CD4-positive, alpha-beta T cell treated with Interleukin-15 for 4 hours (primary cell): Measurements from ENCODE around the gene MB.
"Not testable (repeated sequence)": the region's sequence is repeated elsewhere in the genome, so short reads cannot be mapped to it uniquely, and the experiment has no call there.

Experiments
- DNase-seq: peaks from one replicate; pipeline ENCODE4 v3.0.0-alpha.2; 2020; ENCODE audit warnings: low spot score

Gene MB

DNA sequence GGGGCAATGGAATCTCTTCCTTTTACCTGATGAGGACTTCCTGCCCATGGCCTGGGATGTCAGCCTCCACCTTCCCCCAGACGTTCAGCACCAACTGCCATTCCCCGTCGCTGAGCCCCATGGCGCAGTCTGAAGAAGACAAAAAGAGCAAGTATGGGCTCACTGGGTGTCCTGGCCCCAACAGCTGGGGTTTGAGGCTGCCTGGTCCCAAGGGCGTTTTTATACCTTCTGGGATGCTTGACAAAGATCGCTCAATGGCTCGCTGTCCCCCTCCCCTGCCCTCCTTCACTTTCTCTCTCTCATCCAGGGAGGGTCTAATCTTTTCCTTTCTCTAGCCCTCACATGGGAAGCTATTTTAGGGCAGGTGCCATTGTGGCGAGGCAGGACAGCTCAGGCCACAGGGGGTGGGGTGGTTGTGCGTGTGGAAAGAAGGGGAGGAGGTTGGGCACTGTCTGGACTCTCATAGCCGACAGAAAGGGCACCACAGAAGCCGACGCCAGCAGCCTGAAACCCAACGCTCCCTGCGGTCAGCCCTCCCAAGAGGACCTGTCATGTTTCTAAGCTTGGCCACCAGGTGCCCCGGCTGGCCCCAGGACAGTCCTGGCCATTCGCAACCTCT is at the start of gene MB:
Gene MB (minus strand): TSS at position 193 of the 619 bp plus-strand sequence. CDS start 72 bp downstream, at position 121.
- no peak for DNase-seq

DNA sequence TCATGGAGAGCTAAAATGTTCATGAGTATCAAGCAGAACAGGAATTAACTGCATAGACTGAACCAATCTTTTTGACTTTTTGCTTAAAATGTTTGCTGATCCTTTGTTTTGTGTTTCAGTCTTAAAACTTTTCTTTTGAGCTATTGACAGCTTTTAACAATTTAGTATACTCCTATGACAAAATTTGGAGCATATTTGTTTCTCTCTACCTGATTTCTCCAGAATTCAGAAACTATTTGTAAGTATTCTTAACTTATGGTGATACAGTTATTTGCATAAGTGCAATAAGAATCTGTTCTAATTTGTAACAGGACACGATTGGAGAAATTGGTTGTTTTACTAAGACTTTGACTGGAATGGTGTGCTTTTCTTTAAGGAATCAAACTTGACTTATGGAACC is 49.6 kb upstream of the MB start:
- not testable (repeated sequence) for DNase-seq

DNA sequence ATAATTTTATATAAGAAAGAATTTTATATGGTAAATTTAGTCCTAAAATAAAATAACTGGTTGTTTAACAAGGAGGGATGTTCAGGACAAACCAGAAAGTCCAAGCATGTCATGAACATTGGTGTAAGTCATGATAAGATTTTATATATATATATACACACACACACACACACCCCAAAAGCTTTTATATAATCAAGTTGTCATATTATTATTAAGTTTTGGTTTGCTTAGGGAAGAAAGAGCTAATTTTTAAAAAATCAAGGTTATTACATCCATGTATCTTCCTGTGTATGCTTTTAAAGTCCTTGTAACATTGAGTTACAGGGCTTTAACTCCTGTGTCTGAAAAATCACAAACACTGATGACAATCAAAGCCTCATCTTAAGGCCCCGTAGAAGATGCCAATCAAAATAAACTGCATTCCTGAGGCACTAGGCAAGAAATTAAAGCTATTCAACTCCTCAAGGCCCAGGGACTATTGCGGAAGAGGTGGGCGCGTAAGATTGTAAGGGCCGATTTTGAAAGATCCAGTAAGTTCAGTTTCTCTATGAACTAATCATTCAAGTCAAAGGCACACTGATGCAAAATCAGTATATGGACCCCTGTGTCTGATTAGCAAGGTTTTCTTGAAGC is 47.9 kb upstream of the MB start:
- DNase-seq = no peak

DNA sequence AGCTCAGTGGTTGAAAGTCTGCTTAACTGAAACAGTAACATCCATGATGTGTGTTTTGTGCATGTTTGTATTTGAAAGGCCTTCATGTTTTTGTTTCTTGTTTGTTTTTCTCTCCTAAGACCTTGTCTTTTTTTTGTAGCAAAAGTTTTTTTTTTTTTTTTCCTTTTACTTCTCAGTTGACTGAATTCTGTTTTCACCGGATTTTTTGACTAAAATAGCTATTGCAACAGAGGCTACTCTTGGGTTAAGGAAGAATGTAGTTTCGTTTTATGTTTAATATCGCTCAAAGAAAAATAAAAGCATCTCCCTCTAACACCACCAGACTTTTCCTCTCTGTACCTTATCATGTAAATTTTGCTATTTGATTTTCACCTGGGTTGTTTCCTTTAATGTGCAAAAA is 46.2 kb upstream of the MB start:
- DNase-seq = no peak

DNA sequence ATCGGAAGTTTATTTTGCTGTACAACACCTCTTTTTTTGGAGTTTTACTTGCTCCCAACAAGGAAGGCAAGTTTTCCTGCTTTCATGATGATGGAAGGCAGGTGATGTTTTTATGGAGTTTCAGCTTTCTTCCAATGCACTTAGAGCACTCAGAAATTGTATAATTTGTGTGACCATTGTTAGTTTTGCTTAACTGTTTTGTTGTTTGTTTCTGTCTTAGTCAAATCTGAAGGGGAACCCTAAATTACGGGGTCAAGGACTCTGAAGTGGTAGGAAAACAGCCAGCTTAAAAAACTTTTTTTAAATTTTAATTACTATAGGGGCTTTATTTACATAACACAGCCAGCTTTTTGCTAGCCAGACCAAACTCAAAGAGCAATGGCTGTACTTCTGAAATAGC is 45.8 kb upstream of the MB start:
- DNase-seq = no peak

DNA sequence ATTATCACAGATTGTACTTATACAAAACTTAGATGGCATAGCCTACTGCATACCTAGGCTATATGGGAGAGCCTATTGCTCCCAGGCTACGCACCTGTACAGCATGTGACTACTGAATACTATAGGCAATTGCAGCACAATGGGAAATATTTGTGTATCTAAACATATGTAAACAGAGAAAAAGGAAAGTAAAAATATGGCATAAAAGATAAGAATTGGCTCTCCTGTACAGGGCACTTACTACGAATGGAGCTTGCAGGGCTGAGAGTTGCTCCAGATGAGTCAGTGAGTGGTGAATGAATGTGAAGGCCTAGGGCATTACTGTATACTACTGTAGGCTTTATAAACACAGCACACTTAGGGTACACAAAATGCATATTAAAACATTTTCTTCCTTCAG is 44.3 kb upstream of the MB start:
- peak; percentile 45 for DNase-seq

DNA sequence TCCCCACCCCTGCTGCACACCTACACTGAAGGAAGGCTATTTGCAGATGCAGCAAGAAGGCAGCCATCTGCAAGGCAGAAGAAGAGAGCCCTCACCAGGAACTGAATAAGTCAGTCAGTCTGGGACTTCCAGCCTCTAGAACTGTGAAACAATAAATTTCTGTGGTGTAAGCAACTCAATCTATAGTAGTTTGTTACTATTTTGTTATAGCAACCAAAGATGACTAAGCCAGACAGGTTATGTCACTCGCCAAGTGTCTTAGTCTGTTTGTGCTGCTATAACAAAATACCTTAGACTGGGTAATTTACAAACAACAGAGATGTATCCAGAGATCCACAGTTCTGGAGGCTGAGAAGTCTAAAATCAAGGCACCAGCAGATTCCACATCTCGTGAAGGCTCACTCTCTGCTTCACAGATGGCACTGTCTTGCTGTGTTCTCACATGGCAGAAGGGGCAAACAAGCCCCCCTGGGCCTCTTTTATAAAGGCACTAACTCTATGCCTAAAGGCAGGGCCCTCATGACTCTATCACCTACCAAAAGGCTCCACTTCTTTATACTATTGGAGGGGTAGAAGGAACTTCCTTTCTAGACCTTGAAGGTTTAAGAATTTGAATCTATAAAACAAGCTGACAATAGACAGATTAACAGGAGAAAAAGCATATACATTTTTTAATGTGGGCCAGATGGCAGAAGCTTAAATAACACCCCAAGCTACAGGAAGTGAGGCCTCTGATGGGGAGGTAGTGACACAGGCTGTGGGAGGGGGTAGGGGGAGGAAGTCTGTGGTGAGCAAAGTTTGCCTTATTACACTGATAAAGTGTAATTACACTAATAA is 43.4 kb upstream of the MB start:
- DNase-seq = peak; percentile 81

DNA sequence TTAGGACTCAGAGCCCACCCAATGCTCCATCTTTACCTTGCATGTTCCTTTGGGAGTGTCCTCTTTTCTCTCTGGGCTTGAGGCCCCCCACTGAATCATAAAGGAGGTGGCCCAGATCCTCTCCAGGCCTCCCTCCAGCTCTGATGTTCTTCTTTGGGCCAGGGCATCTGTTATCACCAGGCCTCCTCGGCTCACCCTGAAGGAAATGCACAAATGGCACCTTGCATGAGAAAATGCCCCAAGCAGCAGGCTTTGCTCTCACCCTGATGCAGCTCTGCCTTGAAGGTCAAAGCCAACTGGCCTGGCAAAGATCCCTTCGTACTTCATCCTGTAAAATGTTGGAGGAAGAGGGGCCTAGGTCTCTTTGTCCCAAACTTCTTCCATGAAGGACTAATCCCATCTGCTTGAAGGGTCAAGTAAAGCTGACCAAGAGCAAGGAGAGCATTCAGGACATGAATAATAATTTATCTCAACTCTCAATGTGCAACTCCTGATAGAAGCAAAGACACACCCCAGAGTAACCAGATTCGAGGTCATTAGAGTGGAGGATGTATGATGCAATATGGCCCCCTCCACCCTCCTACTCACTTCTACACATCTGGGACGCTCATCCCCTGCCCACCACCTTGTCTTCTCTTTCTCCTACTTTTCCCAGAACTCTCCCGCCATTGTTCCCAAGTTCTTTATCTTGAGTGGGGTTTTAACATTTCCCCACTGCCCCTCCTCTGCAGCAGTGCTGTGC is 40.6 kb upstream of the MB start:
- no peak for DNase-seq

DNA sequence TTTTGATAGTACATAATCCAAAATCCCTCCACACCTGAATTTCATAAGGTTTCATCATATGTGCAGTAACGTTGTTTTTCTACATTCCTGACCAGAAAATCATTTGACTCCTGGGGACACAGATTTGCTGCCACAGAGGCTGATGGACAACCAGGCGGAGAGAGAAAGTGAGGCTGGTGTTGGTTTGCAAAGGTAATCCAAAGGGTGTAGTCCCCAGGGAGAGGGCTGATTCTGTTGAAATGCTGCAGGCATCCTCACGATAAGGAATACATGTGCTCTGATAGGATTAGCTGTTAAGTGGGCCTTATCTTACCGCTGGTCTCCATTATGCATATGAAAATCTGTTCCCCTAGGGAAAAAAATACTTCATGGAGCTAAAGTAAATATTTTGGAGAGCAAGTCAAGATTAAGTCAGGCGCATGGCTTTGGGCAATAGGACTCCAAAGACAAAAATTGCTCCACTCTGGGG is 39.2 kb upstream of the MB start:
- DNase-seq = no peak

DNA sequence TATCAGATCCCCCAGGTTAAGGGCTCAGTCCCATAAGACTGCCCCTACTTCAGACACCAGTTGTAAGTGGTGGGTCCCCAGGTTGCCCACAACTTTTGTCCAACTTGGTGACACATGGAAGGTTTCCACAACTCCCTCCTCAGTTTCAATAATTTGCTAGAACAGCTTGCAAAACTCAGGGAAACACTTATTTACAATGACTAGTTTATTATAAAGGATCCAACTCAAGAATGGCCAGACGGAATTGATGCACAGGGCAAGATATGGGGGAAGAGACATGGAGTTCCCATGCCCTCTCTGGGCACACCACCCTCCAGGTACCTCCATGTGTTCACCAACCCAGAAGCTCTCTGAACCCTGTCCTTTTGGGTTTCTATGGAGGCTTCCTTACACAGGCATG is 36.7 kb upstream of the MB start:
- DNase-seq = no peak

DNA sequence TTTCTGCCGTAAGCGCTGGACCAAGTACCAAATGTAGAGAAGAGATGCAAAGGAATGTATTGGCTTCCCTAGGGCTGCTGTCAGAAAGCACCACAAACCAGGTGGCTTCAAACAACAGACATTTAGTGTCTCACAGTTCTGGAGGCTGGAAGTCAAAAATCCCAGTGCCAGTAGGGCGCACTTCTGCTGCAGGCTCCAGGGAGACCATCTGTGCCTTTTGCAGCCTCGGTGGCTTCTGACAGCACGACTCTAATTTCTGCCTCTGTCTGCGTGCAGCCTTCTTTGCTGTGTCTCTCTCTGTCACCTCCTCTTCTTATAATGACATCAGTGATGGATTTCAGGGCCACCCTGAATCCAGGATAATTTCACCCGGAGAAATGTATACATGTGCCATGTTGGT is 34.0 kb upstream of the MB start:
- no peak for DNase-seq

DNA sequence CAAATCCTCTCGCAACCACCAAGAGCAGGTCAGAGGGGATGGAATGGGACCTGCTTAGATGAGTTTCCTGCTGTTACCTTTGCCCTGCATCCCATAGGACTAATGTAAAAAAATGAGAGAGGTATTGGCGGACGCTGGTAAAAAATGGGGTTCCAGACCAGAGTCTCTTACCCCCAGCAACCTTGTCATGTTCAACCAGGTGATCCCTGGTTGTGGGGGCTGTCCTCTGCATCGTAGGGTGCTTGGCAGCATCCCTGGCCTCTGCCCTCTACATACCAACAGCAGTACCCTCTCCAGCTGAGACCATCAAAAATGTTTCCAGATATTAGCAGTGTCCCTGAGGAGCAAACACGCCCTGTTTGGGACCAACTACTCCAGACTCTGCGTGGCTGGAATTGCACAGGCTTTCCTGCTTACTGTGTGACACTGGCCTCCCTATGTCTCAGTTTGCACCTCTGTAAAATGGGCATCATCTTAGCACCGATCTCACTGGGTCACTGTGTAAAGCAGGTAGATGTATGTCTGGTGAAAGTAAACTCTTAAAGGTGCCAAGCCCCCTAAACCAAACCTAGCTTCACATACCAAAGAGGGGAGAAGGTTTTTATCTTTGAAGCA is 32.6 kb upstream of the MB start:
- no peak for DNase-seq

DNA sequence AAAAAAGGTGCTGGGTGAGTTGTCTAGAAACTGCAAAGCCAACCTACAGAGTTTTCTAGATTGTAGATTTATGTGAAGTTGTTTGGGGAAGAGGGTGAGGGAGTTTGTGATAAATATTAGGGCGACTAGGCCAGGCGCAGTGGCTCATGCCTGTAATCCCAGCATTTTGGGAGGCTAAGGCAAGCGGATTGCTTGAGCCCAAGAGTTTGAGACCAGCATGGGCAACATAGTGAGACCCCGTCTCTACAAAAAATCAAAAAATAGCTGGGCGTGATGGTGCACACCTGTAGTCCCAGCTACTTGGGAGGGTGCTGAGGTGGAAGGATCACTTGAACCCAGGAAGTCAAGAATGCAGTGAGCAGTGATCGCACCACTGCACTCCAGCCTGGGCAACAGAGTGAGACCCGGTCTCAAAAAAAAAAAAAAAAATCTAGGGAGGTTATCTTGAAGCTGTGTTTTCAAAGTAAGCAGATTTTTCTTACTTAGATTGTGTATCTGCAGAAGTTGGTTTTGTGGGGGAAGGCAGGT is 32.0 kb upstream of the MB start:
- DNase-seq = no peak

DNA sequence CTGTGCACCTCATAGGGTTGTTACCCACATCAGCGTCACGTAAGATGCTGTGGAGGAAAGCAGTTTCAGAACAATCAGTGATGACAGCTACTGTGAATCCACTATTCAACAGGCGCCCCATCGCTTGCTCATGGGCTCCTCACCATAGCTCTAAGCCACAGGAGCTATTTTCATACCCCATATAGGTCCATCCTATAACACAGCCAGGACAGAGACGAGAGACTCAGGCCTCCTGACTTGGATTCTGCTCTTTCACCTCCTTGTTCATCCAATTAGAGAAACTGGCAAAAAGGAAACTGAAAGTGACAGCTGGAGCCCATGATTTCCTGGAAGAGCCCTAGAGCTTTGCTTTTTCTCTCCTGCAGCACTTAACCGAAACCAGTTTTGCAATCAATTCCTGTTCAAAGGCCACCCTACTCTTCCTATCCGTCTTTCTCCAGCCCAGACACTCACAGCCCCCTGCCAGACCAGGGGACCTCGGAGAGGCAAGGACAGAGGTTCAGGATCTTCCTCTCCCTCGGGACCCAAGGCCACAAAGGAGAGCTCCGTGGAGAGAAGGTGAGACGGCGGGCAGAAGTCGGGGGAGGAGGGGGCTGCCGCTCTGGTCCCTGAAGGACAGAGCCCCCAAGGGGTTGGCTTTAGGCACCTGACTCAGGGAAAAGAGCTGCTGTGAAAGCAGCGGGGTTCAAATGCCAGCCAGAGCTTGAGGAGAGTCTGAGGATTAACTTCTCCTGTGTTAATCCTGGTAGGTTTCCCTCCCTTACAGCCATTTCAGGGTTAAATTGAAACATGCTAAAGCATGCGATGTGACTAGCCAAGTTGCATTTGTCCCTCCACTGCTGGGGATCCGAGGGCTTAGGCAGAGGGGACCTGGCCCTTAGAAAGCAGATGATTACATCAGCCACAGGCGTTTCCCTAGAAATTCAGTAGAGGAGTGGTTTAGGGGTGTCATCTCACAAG is 31.2 kb upstream of the MB start, which contains the start of gene APOL6:
Gene APOL6 (plus strand): TSS at position 381 of the 960 bp plus-strand sequence. CDS start 7,980 bp downstream, outside the sequence.
- DNase-seq = peak; percentile 78

DNA sequence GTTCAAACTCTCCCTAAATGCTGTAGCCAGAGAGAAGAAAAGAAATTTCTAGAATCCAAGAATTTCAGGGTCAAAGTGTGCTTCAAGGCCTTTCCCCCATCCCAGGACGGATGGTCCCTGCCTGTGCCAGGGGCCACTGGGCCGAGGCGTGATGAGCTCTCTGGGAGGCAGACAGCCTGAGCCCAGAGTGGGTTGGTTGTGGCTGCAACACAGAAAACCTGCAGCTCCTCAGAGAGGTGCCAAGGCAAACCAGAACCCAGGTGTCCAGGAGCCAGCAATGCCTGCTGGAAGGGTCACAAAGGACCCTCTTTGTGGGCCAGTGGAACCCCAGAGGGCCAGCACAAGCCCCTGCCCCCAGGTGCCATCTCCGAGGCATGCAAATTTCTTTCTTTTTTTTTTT is 28.5 kb upstream of the MB start:
- DNase-seq = no peak

DNA sequence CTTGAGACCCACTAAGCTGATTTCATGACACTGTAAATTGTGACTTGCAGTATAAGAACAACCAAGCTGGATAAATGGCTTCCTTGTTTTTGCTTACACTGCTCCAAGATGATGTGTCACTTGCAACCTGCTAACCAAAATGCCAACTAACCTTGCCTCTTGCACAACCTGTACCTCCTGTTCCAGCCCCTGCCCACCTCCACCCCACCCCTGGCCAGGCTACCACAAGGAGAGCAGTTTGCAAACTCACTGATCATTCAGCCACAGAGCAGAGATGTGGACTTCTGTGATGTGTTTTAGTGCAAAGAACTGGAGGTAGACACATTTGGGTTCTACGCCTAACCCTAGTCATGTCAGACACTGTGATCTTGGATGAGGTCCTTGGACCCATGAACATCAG is 26.9 kb upstream of the MB start:
- DNase-seq = no peak

DNA sequence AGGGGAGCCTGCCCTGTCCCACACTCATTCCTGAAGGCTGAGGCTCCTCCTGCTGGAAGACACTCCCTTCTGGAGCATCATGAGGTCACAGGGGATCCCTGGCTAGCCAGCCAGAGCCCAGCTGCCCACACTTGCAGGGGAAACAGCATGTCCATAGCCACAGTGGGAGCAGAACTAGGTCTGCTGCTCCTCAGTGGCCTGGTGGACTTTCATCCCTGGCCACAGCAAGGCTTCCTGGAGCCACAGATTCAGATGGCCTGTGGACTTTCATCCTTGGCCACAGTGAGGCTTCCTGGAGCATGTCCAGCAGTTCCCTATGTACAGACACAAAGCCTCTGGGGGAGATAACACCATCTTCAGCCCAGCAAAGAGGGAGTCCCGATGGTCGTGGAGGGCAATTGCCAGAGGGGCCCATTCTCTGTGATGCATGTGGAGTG is 25.2 kb upstream of the MB start:
- no peak for DNase-seq

DNA sequence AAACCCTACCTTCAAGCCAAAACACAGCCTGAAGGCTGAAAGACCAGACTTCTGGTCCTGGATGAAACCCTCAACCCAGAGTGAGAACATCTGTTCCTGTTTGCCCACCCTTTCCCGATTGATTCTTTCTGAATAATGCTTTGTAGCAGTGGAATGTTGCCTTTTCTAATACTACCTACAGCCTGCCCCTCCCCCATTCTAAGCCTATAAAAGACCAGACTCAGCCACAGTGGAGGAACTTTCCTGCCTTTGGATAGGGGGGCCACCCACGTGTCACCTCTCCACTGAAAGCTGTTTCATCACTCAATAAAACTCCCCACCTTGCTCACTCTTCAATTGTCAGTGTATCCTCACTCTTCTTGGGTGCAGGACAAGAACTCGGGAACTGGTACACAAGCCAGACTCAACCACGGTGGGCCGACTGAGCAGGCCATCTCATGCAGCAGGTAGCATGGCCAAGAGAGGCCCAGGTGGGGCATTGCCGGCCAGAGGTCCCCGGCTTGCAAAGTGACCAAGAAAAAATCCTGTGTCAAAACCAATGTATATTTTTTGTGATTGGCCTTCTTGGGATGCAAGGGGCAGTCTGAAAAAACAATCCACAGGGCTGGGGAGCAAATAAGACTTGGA is 24.5 kb upstream of the MB start:
- no peak for DNase-seq

DNA sequence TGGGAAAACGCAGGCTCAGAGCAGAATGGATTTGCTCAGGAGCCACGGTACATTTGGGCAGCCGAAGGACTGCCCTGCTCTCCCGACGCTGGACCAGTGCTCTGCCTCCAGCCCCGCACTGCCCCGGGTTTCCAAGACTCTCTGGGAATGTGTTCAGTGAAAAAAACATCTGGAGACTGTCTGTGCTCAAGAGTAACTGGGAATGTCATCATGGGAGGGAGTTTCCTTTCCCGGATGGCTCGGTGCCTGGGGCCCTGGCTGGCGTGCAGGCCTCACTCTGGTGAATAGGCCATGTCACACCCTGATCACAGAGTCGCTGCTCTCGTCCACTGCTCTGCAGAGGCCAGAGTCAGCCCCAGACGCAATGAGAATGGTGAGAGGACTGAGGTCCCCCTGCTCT is 21.3 kb upstream of the MB start:
- DNase-seq = no peak

DNA sequence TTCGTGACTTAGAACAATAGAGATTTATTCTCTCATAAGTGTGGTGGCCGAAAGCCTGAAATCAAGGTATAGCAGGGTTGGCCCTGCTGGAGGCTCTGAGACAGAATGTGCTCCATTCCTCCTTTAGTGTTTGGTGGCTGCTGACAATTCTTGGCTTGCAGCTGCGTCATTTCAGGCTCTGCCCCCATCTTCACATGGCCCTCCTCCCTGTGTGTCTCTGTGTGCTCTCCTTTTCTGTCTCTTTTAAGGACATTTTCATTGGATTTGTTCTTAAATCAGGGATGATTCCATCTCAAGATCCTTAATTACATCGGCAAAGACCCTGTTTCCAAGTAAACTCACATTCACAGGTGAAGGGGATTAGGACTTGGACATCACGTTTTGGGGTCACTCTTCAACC is 20.9 kb upstream of the MB start:
- no peak for DNase-seq
